A172 (cell line): ENCODE data around the gene PGBD5. TPM values are rescaled to one million over a fixed set of nuclear protein-coding genes. Genes with fewer than 3 reads are reported as not detected.

Experiments
- total RNA-seq: library from RNA; depleted of rRNA; stranded (reverse); fragments of >200 nt; shearing (Covaris generic); gene quantifications from 2 replicates; pipeline ENCODE4 v1.2.3, GENCODE V29; 2014; rRNA removed

The PGBD5 gene
- total RNA-seq, 1 experiment from 2014 or later = 2.2 TPM

Other genes with a start within 250 kb of the PGBD5 start
- 30.7 and 31.7 TPM in 2 replicates for gene COG2, start 216.1 kb upstream of the PGBD5 start, total RNA-seq